HG02763 (cell line): ENCODE data around the gene PTGES2.
"Not testable (repeated sequence)": the region's sequence is repeated elsewhere in the genome, so short reads cannot be mapped to it uniquely, and the experiment has no call there.

Source experiments
- ATAC-seq: cut with Tn5 transposase; IDR thresholded peaks from one replicate; pipeline ENCODE4 v1.9.1; 2021; ENCODE audit warnings: mild to moderate bottlenecking, moderate library complexity; ENCODE audit not compliant: unreplicated experiment

PTGES2 gene

DNA sequence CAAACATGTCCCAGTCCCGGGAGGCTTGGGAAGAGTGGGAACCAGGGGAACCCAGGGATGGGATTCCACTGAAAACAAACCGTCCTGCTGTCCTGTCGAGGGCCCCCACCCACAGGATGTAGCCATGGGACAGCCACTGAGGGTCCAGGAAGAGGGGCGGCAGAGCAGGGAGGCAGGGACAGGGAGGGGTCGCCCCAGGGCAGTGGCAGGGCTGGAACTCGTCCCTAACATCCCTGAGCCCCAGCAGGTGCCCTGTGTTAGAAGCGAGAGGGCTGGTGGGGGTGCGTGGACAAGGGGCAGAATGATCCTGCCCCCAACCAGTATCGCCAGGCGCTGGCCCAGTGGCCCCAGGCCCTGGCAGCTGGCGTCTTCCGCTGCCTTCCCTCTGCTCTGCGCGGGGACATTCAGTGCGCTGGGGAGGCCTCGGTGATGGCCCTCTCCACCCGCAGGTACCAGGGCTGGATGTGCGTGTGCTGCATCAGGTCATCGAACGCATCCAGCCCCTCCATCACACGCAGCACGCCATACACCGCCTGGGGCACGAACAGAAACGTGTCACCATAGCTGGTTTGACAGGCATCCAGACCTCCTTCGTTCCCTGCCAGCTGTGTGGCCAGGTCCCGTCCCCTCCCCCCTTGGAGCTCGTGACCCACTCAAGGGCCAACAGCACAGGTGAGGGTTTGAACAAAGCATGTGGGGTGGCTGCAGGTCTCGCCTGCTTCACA is 6.6 kb downstream of the PTGES2 start:
- no peak for ATAC-seq

- ATAC-seq = no peak
These were observed 7.3 kb downstream of the PTGES2 start for GRCh38 chr9:128120061-128120740.

- ATAC-seq = no peak
These were observed 8.4 kb downstream of the PTGES2 start for GRCh38 chr9:128118971-128119665.

DNA sequence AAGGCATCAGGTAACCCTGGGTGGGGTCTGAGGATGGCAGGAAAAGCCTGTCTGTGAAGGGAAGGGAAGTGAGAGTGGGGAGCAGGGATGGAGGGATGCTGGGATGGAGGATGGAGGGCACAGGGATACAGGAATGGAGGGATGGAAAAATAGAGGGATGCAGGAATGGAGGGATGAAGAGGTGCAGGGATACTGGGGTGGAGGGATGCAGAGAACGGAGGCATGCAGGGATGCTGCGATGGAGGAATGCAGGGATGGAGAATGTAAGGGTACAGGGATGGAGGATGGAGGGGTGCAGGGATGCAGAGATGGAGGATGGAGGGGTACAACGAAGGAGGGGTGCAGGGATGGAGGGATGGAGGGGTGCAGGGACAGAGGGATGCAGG is 9.1 kb downstream of the PTGES2 start:
- ATAC-seq = no peak

- ATAC-seq = no peak
These were observed 9.7 kb downstream of the PTGES2 start for GRCh38 chr9:128117613-128118471.

DNA sequence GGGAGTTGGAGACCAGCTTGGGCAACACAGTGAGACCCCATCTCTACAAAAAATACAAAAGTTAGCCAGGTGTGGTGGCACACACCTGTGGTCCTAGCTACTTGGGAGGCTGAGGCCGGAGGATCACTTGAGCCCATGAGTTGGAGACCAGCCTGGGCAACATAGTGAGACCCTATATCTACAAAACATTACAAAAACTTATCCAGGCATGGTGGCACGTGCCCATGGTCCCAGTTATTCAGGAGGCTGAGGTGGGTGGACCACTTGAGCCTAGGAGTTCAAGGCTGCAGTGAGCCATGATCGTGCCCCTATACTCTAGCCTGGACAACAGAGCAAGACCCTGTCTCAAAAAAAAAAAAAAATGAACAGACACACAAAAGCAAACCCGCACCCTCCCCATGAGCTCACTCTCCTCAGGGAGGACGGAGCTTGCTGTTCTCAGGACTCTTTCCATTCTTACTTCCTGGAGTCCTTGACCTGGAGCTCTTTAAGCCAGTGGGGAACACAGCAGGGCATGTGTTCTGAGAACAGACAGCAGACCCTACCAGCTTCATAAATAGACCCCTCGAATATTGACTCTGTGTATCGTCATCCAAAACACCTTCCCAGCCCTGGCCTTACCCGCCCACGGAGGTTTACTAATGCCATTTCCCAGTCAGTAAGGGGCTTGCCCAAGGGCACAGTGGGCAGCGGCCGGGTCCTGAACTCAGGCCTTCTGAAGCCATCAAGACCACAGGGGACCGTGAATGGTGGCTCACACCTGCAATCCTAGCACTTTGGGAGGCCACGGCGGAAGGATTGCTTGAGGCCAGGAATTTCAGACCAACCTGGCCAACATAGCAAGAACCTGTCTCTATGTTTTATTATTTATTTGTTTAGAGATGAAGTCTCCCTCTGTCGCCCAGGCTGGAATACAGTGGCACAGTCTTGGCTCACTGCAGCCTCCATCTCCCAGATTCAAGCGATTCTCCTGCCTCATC is 11.1 kb downstream of the PTGES2 start:
- no peak for ATAC-seq

DNA sequence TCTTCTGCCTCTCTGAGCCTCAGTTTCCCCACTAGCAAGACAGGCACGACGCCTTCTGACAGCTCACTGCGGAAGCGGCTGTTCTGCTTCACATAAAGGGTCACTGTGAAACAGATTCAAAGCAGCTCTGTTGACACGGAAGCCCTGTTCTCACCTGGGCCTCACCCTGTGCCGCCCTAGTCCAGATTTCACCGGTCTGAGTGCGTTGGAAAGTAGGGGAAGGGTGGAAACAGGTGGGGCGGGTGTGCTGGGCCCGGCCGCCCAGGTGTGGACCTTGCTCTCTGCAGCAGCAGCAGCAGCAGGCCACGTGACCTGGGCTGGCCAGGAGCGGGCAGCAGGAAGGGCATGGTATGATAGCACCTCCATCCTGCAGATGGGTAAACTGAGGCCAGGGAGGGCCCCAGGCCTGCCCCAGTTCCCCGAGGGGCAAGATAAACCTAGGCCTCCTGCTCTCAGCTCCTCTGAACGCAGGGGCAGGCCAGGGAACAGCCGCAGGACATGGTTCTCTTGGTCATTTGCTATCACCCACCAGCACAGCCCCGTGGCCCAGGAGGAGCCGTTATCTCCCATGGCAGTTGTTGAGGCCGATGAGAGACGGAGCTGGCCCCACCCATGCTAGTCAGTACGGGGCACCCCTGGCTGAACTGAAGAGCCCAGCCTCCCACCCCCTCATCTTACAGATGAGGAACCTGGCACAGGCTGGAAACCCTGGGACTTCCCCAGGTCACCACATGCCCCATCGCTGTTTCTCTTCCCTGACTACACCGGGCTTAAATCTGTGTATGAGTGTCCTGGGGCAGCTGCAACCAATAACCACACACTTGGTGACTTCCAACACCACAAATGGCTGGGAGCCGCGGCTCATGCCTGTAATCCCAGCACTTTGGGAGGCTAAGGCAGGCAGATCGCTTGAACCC is 12.1 kb downstream of the PTGES2 start:
- no peak for ATAC-seq

GRCh38 chr9:128114326-128115186 is 13.0 kb downstream of the PTGES2 start:
- ATAC-seq = no peak

- ATAC-seq = no peak
These were observed 13.8 kb downstream of the PTGES2 start for GRCh38 chr9:128113526-128114325.

- not testable (repeated sequence) for ATAC-seq
These were observed 15.8 kb downstream of the PTGES2 start for GRCh38 chr9:128111726-128112125.

GRCh38 chr9:128109050-128109709 is 18.3 kb downstream of the PTGES2 start:
- ATAC-seq = no peak

GRCh38 chr9:128108269-128109049 is 19.1 kb downstream of the PTGES2 start:
- no peak for ATAC-seq

GRCh38 chr9:128107468-128108268 is 19.9 kb downstream of the PTGES2 start:
- ATAC-seq = no peak

- ATAC-seq = no peak
These were observed 20.5 kb downstream of the PTGES2 start for GRCh38 chr9:128106940-128107467.
